Activated CD4-positive, alpha-beta T cell treated with anti-CD3 and anti-CD28 coated beads for 36 hours (primary cell): ENCODE measurements around the gene SHISA5. TPM values are rescaled to one million over a fixed set of nuclear protein-coding genes. Genes with fewer than 3 reads are reported as not detected.
"Not testable (repeated sequence)": the region's sequence is repeated elsewhere in the genome, so short reads cannot be mapped to it uniquely, and the experiment has no call there.

Experiments
- ATAC-seq: fragments of 200-7000 bp; cut with Tn5 transposase; one replicate; pipeline ENCODE4 v1.10.0; 2021; ENCODE audit warnings: mild to moderate bottlenecking, moderate library complexity
- CTCF ChIA-PET: fragments of 350-600 bp; sonication (Branson Sonifier 250); formaldehyde crosslinking; loops from one replicate; lab custom pipeline; 2021; ENCODE audit warnings: antibody characterized with exemption; lab: Charles Lee
- POLR2A ChIA-PET: fragments of 350-600 bp; sonication (Branson Sonifier 250); formaldehyde crosslinking; loops from one replicate; lab custom pipeline; 2021; ENCODE audit warnings: antibody characterized with exemption, inconsistent platforms; lab: Charles Lee
- DNase-seq: peaks from one replicate; pipeline ENCODE4 v3.0.0-alpha.2; 2020
- H3K27ac Mint-ChIP-seq: one replicate; pipeline ENCODE4 v1.8.0; 2021; ENCODE audit warnings: mixed read lengths
- H3K27me3 Mint-ChIP-seq: one replicate; pipeline ENCODE4 v1.8.0; 2021; ENCODE audit warnings: mixed read lengths
- H3K36me3 Mint-ChIP-seq: one replicate; pipeline ENCODE4 v1.8.0; 2021; ENCODE audit warnings: low read depth, mixed read lengths
- H3K4me1 Mint-ChIP-seq: one replicate; pipeline ENCODE4 v1.8.0; 2021; ENCODE audit warnings: mixed read lengths
- H3K4me3 Mint-ChIP-seq: one replicate; pipeline ENCODE4 v1.8.0; 2021; ENCODE audit warnings: mild to moderate bottlenecking, moderate library complexity, mixed read lengths
- H3K9me3 Mint-ChIP-seq: one replicate; pipeline ENCODE4 v1.8.0; 2021; ENCODE audit warnings: low read depth, mixed read lengths
- intact Hi-C, 2 experiments: fragments of 100-400 bp; cut with DNase I in 1 of 2; cut with micrococcal nuclease in 1 of 2; formaldehyde crosslinking; loops; one replicate each; pipeline versions ENCODE4 v1.14.2 to v1.15.1; 2022 to 2024; cut with DNase I, micrococcal nuclease
- total RNA-seq, 2 experiments: library from RNA; stranded (reverse); gene quantifications; one replicate each; pipeline ENCODE4 v1.2.3, GENCODE V29; 2021

Gene SHISA5
- total RNA-seq = 10 to 100 TPM; 52.9 to 68.8 TPM

GRCh38 chr3:48504051-48504946 lies at the start of gene SHISA5:
Gene SHISA5 (minus strand): TSS chr3:48504174. CDS start chr3:48504094, 80 bp downstream.
- no peaks in the 10 kb centered on the region for H3K9me3 Mint-ChIP-seq
- H3K27me3 Mint-ChIP-seq = no peaks in the 10 kb centered on the region
- peak; percentile 74 for DNase-seq
- ATAC-seq = peak; percentile 52
- H3K27ac Mint-ChIP-seq = peak within 1 kb of the TSS; percentile 74
- peak within 1 kb of the TSS; percentile 72 for H3K4me3 Mint-ChIP-seq
- H3K4me1 Mint-ChIP-seq = peaks cover 46% of the 10 kb centered on the region
- POLR2A ChIA-PET = no interaction called here
- H3K36me3 Mint-ChIP-seq = peaks cover 1% of the 10 kb centered on the region
- CTCF ChIA-PET = interaction anchor here (1.0 to 1.8 kb wide), 3 partner anchors 10 to 104 kb away, joined by 3 to 9 read pairs (median 3); no protein-coding TSS in a partner anchor
- intact Hi-C loops = loop anchor here (1.0 to 10.0 kb wide), 4 partner anchors 31 to 59 kb away; partner anchors contain the start of genes ATRIP (in 2 of the 2), CCDC51 (in 1 of the 2), PFKFB4 (in 1 of the 2) and TMA7 (in 1 of the 2)

GRCh38 chr3:48553361-48553760 lies 49.4 kb upstream of the SHISA5 start:
- Mint-ChIP-seq H3K4me3 (no peak overlapping the region), H3K27ac (no peak overlapping the region), H3K4me1 (peaks cover 24% of the 10 kb centered on the region), H3K36me3 (peaks cover 18% of the 10 kb centered on the region), H3K9me3 (no peaks in the 10 kb centered on the region), H3K27me3 (no peaks in the 10 kb centered on the region)
- CTCF ChIA-PET = interaction anchor here (0.5 to 2.6 kb wide), 8 partner anchors 13 to 527 kb away, joined by 3 to 12 read pairs (median 3); partner anchors contain the start of gene SLC26A6
- POLR2A ChIA-PET = no interaction called here
- intact Hi-C loops = loop anchor here in 1 of 2 experiments (10.0 kb wide), 2 partner anchors 249 to 289 kb away; partner anchors contain the start of gene NME6
- no peak for DNase-seq
- no peak for ATAC-seq

GRCh38 chr3:48552111-48552951 lies 48.4 kb upstream of the SHISA5 start:
- peaks cover 21% of the 10 kb centered on the region for H3K4me1 Mint-ChIP-seq
- peaks cover 26% of the 10 kb centered on the region for H3K36me3 Mint-ChIP-seq
- no peak overlapping the region for H3K4me3 Mint-ChIP-seq
- ATAC-seq (no peak), DNase-seq (no peak)
- no peaks in the 10 kb centered on the region for H3K9me3 Mint-ChIP-seq
- intact Hi-C loops = loop anchor here in 1 of 2 experiments (10.0 kb wide), 2 partner anchors 248 to 288 kb away; partner anchors contain the start of gene NME6
- no peak overlapping the region for H3K27ac Mint-ChIP-seq
- POLR2A ChIA-PET = no interaction called here
- H3K27me3 Mint-ChIP-seq = no peaks in the 10 kb centered on the region
- CTCF ChIA-PET = interaction anchor here (0.9 to 4.0 kb wide), 3 partner anchors 83 to 151 kb away, joined by 3 to 39 read pairs (median 12); partner anchors contain the start of gene SLC26A6

- Mint-ChIP-seq H3K36me3 (peaks cover 31% of the 10 kb centered on the region), H3K4me1 (peaks cover 24% of the 10 kb centered on the region)
- H3K9me3 Mint-ChIP-seq, H3K27ac Mint-ChIP-seq, H3K27me3 Mint-ChIP-seq, DNase-seq, ATAC-seq, H3K4me3 Mint-ChIP-seq, POLR2A ChIA-PET: not testable (repeated sequence)
- CTCF ChIA-PET = interaction anchor here (0.9 to 4.0 kb wide), 2 partner anchors 42 to 150 kb away, joined by 3 to 39 read pairs; no protein-coding TSS in a partner anchor
- intact Hi-C loops = loop anchor here in 1 of 2 experiments (10.0 kb wide), 2 partner anchors 247 to 287 kb away; partner anchors contain the start of gene NME6
Observed at GRCh38 chr3:48551651-48552050, 47.7 kb upstream of the SHISA5 start.

- POLR2A ChIA-PET = no interaction called here
- no peaks in the 10 kb centered on the region for H3K9me3 Mint-ChIP-seq
- DNase-seq (peak; percentile 89), ATAC-seq (peak; percentile 96)
- CTCF ChIA-PET = interaction anchor here (0.5 to 4.0 kb wide), 23 partner anchors 8 to 280 kb away, joined by 3 to 39 read pairs (median 4); partner anchors contain the start of genes ATRIP, CCDC51, PFKFB4 and SHISA5
- H3K4me3 Mint-ChIP-seq = no peak overlapping the region
- H3K27ac Mint-ChIP-seq = no peak overlapping the region
- no peaks in the 10 kb centered on the region for H3K27me3 Mint-ChIP-seq
- H3K4me1 Mint-ChIP-seq = peaks cover 9% of the 10 kb centered on the region
- H3K36me3 Mint-ChIP-seq = peaks cover 30% of the 10 kb centered on the region
- intact Hi-C loops = loop anchor here (1.0 to 5.0 kb wide), 6 partner anchors 82 to 316 kb away; partner anchors contain the start of gene ATRIP (in 1 of the 2)
Observed at GRCh38 chr3:48548729-48549705, 45.0 kb upstream of the SHISA5 start.

- Mint-ChIP-seq H3K27ac (no peak overlapping the region), H3K9me3 (no peaks in the 10 kb centered on the region), H3K27me3 (no peaks in the 10 kb centered on the region), H3K36me3 (peaks cover 36% of the 10 kb centered on the region), H3K4me3 (no peak overlapping the region), H3K4me1 (peaks cover 9% of the 10 kb centered on the region)
- CTCF ChIA-PET = interaction anchor here (0.6 to 3.9 kb wide), 9 partner anchors 8 to 1128 kb away, joined by 3 to 29 read pairs (median 4); partner anchors contain the start of gene PFKFB4
- POLR2A ChIA-PET = no interaction called here
- intact Hi-C loops = loop anchor here (1.0 to 5.0 kb wide), 6 partner anchors 81 to 315 kb away; partner anchors contain the start of gene ATRIP (in 1 of the 2)
- DNase-seq (no peak), ATAC-seq (no peak)
Observed at GRCh38 chr3:48548126-48548525, 44.2 kb upstream of the SHISA5 start.

- ChIA-PET CTCF (interaction anchor here (0.9 to 3.9 kb wide), 4 partner anchors 11 to 146 kb away, joined by 3 to 29 read pairs (median 6); no protein-coding TSS in a partner anchor), POLR2A (no interaction called here)
- DNase-seq (no peak), ATAC-seq (no peak)
- Mint-ChIP-seq H3K27me3 (no peaks in the 10 kb centered on the region), H3K27ac (no peak overlapping the region), H3K36me3 (peaks cover 41% of the 10 kb centered on the region), H3K4me3 (no peak overlapping the region), H3K4me1 (peaks cover 9% of the 10 kb centered on the region), H3K9me3 (no peaks in the 10 kb centered on the region)
- intact Hi-C loops = loop anchor here in 1 of 2 experiments (5.0 kb wide), 1 partner anchor 79 kb away; a partner anchor contains a TSS
Observed at GRCh38 chr3:48546203-48546829, 42.3 kb upstream of the SHISA5 start.

- peaks cover 43% of the 10 kb centered on the region for H3K36me3 Mint-ChIP-seq
- no peak overlapping the region for H3K27ac Mint-ChIP-seq
- H3K4me1 Mint-ChIP-seq = peaks cover 9% of the 10 kb centered on the region
- DNase-seq (no peak), ATAC-seq (no peak)
- intact Hi-C loops = no loop called here
- H3K4me3 Mint-ChIP-seq = no peak overlapping the region
- no peaks in the 10 kb centered on the region for H3K9me3 Mint-ChIP-seq
- H3K27me3 Mint-ChIP-seq = no peaks in the 10 kb centered on the region
- POLR2A ChIA-PET = no interaction called here
- CTCF ChIA-PET = interaction anchor here (2.1 kb wide), 1 partner anchor 108 kb away, joined by 10 read pairs; no protein-coding TSS in a partner anchor
Observed at GRCh38 chr3:48544141-48544540, 40.2 kb upstream of the SHISA5 start.

GRCh38 chr3:48543271-48543866 lies 39.4 kb upstream of the SHISA5 start:
- DNase-seq = no peak
- no peak overlapping the region for H3K27ac Mint-ChIP-seq
- ATAC-seq = no peak
- peaks cover 43% of the 10 kb centered on the region for H3K36me3 Mint-ChIP-seq
- intact Hi-C loops = no loop called here
- no peaks in the 10 kb centered on the region for H3K27me3 Mint-ChIP-seq
- POLR2A ChIA-PET = no interaction called here
- no peaks in the 10 kb centered on the region for H3K9me3 Mint-ChIP-seq
- peaks cover 4% of the 10 kb centered on the region for H3K4me1 Mint-ChIP-seq
- CTCF ChIA-PET = interaction anchor here (2.1 kb wide), 1 partner anchor 107 kb away, joined by 10 read pairs; no protein-coding TSS in a partner anchor
- H3K4me3 Mint-ChIP-seq = no peak overlapping the region
